Hematopoietic multipotent progenitor cell treated with erythropoietin and hydrocortisone succinate and interleukin-3 and kit ligand, for 6 days (in vitro differentiated cells): ENCODE data around the gene LGMN.
"Not testable (repeated sequence)": the region's sequence is repeated elsewhere in the genome, so short reads cannot be mapped to it uniquely, and the experiment has no call there.

Experiments
- DNase-seq: peaks from one replicate; pipeline ENCODE4 v3.0.0-alpha.2; 2015

Gene LGMN

DNA sequence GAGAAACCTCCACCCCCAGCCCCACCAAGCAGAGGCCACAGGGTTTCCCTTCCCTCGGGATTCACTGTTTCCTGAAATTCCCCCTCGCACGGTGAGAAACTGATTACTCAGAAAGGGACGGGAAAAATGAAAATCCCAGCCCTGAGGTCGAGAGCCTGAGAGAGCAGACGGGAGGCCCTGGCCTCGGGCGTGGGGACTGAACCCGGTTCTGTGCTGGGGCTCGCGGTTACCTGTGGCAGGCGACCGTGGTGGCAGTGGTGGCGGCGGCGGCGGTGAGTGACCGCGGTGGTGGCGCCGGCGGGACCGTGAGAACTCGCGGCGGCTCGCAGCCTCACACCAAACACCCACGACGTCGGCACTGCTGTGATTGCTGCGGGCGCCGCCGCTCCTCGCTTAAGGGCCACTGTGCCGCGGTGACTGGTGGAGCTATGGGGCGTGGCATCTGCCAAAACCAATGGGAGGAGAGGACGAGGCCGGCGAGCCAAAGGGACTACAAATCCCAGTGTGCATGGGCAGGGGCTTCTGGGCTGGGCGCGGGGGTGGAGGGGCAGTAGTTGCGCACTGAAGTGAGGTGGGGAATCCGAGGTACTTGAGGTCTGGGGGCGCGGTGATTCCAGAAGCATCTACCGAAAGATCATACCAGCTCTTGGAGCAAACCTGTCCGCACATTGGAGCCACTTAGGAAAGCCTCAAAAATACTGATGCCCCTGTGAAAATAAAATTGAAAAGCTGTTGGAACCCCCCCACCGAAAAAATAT is at the start of gene LGMN:
LGMN (minus strand) TSS at position 369 of the 758 bp plus-strand sequence. CDS start 15,841 bp downstream, outside the sequence.
- DNase-seq: peak; percentile 72

DNA sequence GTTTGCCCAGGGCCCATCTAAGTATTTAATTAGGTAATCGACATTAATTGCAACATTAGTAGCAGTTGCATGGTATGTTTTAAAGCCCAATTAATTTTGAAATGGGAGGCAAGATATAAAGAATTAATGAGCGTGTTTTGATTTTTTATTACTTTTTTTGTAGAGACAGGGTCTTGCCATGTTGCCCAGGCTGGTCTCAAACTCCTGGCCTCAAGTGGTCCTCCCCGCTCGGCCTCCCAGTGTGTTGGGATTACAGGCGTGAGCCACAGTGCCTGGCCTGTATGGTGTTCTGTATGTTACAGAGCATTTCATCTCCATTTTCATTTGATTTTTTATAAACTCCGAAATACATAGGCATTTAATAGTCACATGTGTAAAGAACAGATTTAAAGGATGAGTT is 46.5 kb upstream of the LGMN start:
- DNase-seq: no peak

DNA sequence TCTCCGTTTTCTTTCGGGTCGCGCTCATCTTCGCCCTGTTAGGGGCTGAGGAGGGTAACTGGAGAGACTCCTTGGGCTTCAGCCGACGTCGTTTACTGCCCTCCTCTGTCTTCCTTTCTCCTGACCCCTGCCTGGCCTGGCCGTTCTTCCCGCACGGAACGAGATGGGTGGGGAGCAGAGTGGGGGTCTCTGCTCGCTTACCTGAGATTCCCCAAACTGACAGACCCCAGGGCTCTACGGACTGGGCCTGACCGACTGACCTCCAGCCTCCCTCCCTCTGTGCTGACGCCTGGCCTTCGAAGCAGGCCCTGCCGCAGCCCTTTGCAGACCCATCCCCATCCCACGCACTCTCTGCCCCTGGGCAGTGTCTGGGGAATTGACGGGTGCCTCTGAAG is 46.1 kb upstream of the LGMN start:
- no peak for DNase-seq

DNA sequence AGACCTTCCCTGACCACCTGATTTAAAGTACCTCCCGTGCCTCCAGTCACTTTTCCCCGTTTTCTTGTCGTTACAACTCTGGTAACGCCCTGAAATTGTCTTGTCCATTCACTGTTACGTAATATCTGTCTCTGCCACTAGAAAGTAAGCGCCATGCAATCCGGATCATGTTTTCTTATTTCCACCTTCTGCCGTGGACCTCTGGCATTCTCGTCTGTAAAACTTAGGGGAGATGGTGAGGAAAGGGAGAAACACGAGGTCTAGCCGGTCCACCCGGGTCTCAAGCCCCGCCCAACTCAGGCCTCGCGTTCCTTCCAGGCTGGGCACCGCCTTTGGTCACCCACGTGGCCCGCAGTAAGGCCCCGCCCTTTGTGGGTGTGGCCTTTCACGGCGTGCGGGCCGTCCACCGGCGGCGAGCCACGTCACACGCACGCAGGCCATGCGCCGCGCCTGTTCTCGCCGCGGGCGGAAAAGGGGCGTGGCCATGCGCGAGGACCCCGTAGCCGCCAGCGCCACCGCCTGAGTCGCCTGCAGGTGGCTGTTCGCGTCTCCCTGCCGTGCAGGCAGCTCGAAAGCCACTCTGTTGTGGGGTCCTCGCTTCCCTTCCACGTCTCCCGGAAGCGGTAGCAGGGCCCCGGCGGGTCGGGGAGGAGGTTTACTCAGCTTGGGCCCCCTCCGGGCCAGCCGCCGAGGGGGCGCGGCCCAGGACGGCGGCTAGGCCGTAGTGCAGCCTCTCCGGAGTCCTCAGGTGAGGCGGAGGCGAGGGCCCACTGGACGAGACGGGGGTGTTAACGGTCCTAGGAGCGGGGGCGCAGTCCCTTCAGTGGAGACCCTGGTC is 45.5 kb upstream of the LGMN start, which contains the start of gene GOLGA5:
GOLGA5 (plus strand) TSS at position 597 of the 838 bp plus-strand sequence. CDS start 3,133 bp downstream, outside the sequence.
- peak; percentile 99 for DNase-seq

DNA sequence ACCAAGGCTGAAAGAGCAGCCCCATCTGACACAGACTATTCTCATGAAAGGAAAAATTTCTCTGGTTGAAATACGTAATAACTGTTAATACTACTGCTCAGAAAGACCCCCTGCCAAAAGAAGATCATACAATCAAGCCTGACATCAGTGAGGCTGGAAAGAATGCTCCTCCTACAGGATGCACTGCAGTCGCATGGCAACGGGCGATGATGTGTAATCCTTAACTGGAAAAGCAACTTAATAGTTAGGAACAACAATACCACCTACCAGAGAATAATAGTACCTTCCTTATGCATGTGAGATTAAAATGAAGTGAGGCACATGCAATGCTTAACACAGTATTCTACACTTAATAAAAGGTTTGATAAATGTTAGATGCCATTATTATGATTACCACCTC is 44.5 kb upstream of the LGMN start:
- DNase-seq: no peak

DNA sequence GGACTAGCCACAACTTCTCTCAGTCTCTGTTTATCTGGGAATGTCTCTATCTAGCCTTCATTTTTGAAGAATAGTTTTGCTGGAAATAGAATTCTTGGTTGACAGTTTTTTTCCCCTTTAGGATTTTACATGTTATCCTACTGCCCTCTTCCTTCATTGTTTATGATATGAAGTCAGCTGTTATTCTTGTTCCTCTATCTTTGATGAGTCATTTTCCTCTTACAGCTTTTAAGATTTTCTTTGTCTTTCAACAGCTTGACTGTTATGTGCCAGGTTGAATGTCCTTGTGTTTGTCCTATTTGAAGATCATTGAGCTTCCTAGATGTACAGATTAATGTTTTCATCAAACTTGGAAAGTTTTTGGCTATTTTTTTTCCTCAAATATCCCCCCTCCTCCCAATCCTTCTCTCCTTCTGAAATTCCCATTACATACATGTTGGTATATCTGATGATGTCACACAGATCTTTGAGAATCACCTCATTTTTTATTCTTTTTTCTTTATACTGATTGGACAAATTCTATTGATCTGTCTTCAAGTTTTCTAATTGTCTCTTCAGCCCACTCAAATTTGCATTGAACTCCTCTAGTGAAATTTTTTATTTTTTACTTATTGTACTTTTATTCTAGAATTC is 41.1 kb upstream of the LGMN start:
- DNase-seq: peak; percentile 34

DNA sequence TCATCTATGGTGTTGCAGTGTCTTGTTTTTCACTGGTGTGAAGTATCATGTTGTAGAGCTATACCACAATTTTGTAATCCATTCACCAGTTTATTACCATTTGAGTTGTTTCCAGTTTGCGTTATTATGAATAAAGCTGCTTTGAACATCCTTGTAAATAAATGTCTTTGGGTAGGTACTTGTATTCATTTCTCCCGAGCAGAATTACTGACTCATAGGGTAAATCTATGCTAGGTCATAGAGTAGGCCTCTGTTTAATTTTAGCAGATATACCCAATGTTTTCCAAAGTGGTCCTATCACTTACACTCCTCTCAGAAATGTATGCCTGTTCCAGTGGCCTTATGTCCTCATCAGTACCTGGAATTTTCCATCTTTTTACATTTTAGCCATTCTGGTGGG is 39.1 kb upstream of the LGMN start:
- no peak for DNase-seq

DNA sequence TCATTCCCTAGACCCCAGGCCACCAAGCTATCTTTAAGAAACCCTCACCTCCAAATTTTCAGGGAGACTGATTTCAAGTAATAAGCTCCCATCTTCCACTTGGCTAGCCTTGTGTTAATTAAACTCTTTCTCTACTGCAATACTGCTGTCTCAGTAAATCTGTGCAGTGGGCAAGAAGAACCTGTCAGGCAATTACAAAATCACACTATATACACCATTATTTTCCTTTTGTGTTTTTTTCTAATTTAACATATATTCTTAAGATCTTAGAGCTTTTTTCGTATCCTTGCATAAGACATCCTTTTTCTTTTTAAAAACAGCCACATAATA is 38.0 kb upstream of the LGMN start:
- DNase-seq: no peak

DNA sequence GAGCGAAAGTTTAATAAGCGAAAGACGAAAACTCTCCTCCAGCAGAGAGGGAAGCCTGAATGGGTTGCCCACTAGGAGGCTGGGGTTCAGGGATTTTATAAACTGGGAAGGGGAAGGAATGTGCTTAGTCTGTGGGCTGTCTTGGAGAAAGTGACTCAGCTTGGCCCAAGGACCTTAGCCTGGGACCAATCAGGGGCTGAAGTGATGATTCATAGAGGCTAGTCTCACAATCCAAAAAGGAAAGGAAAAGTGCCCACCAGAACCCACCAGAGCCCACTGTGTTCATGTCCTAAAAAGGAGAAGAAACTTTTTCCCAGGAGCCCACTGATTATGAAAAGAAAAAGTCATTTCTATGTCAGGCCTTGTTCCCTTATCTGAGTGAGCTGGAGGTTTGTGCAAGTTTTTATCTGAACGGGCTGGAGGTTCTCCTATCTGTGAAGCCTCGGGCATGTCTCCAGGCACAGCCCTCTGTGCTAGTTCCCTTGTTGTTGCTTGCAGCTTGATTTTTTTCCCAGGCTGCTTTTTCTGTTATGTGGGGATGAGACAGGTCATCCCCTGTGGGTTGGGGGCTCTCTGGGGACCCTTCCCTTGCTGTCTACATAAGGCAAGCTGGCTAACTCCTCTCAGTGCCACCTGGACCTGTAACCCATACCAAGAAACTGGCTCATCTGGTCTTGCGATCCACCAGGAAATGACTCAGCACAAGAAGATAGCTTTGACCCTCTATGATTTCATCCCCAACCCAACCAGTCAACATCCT is 37.4 kb upstream of the LGMN start:
- peak; percentile 91 for DNase-seq

DNA sequence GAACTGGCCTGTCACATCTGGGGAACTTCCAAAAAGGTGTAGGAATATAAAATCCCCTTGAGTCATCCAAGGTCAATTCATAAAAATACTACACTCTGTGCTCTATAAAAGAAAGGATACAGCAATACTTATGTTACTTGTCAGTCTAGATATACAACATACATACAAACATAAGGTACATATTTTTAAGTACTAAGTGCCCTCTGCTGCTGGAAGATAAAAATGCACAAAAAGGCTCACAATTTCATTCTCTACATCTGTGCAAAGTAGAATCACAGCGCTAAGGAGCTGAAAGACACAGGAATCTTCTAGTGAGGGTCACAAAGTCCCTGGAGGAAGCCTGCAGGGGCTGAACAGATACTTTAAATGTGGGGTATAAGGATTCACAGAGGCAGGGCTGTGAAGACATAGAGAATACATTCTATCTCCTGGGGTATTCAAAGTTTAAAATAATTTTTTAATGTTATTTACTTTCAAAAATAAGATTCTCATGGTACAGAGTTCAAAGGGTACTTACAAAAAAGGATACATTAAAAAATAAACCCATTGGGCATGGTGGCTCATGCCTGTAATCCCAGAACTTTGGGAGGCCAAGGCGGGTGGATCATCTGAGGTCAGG is 35.5 kb upstream of the LGMN start:
- peak; percentile 79 for DNase-seq

DNA sequence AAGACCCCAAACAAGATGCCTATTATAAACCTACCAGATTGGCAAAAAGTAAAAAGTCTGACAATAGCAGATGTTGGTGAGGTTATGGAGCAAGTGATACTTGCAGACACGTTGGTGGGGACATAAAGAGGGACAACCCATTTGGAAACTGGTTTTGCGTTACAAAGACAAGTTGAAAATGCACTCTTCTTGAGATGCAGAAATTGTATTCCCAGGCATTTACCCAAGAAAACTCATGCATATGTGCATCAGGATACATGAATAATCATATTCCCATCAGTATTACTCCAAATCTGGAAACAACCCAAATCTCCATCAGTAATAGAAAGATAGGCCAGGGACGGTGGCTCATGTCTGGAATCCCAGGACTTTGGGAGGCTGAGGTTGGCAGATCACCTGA is 32.9 kb upstream of the LGMN start:
- no peak for DNase-seq

DNA sequence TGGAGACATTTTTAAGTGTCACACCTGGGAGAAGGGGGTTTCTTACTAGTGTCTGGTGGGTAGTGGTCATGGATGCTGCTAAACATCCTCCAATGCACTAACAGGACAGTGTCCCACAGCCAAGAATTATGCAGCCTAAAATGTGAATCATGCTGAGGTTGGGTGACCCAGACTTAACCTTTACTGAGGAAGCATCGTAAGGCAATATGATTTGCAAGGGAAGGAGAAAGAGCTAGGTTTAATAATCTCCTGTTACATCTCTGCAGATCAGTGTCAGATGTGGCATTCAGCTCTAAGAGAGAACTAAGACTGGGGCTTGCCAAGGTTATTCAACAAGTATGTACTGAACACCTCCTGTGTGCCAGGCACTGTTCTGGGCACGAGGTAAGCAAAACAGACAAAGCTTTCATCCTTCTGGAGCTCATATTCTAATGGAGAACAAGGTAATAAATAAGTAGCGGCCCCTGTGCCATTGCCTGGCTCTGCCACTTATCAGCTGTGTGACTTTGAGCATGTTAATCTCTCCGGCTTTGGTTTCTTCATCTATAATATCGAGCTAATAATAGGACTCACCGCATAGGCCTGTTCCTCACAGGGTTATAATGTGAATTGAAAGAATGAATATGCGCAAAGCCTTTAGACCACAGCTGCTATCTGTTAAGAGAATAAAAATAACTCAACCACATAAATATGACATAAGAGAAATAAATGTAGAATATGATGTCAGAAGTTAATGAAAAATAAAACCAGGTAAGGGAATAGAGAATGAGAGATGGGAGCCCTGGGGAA is 32.2 kb upstream of the LGMN start:
- no peak for DNase-seq

DNA sequence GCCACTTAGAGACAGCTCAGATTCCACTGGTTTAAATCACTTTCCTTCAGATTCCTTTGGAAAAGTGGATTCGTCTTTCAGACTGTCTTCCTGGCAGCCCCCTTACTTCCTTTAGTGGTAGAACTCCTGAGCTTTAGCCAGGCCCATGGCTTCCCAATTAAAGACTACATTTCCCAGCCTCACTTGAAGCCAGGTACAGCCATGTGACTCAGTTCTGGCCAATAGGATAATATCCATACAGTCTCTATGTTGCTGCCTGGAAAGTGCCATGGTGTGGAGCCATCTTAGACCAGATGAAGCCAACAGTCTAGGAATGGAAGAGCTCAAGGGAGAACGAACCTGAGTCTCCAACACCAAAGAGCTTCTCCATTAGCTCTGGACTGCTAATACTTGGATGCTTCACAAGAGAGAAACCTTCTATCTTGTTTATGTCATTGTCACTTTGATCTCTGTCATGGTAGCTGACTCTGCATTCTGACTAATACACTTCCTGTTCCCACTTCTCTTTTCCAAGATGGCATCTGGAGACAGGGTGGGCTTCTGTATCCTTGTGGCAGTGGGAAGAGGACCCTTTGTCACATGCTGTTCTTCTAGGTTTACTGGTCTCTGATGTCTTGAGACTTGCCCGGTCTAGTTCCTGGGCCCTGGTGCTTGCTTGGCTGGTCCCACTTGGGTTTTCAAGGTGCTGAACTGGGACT is 30.6 kb upstream of the LGMN start:
- not testable (repeated sequence) for DNase-seq

DNA sequence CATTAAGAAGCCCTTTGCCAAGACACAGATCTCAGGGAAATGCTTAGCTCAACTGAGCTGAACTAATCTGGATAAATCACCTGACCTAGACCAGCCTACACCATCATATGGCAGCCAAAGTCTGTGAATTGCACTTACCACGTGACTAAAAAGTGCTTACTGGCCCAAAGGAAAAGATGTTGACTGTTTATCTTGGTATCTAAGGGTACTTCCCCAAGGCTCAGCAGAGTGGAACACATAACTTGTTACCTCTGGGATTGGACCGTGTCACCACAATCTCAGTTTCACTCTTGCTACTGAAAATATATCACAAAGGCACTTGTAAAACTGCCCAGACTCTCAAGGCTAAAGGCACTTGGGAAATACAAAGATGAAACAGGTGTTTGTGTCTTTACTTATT is 26.9 kb upstream of the LGMN start:
- DNase-seq: peak; percentile 10

DNA sequence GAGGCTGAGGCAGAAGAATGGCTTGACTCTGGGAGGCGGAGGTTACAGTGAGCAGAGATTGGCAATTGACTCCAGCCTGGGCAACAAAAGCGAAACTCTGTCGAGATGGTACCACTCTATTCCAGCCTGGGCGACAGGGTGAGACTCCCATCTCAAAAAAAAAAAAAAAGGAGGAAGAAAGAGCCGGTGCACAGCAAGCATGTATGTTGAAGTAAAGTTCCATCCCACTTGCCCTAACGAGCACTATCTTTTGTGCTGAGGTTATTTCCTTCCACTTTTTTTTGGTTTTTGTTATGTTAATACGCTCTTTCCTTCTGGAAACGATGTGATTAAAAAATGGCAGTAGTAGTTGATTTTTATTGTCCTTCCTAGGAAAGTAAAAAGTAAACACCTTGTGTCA is 26.1 kb upstream of the LGMN start:
- DNase-seq: no peak

DNA sequence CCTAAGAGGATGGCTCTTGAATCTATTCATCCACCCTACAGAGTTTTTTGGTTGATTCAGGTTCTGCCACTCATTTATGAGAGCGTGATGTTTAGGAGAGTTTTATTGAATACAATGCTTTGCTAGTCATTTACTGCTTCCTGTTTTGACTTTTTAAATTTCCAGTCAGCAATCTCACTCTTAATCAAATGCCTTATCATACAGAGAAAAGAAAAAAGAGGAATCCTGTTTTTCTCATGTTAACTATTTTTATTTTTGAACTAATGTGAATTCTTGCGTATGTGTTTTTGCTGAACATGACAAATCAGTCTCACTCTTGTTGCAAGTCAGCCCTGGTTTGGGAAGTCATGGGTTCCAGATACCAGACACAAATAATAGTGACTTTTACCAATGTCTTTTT is 22.1 kb upstream of the LGMN start:
- no peak for DNase-seq

DNA sequence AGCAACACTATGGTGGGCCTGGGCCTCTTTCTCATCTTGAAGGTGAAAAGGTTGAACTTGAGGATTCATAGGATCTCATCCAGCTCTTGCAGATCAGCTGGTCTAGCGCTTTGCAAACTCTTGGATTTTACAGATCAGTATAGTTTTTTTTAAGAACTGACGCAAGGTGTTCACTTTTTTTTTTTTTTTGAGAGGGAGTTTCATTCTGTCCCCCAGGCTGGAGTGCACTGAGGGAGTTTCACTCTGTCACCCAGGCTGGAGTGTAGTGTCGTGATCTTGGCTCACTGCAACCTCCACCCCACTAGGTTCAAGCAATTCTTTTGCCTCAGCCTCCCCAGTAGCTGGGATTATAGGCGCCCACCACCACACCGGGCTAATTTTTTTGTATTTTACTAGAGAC is 20.4 kb upstream of the LGMN start:
- no peak for DNase-seq

DNA sequence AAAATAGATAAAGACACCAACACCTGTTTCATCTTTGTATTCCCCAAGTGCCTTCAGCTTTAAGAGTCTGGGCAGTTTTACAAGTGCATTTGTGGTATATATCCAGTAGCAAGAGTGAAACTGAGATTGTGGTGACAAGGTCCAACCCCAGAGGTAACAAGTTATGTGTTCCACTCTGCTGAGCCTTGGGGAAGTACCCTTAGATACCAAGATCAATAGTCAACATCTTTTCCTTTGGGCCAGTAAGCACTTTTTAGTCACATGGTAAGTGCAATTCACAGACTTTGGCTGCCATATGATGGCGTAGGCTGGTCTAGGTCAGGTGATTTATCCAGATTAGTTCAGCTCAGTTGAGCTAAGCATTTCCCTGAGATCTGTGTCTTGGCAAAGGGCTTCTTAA is 19.8 kb upstream of the LGMN start:
- not testable (repeated sequence) for DNase-seq

DNA sequence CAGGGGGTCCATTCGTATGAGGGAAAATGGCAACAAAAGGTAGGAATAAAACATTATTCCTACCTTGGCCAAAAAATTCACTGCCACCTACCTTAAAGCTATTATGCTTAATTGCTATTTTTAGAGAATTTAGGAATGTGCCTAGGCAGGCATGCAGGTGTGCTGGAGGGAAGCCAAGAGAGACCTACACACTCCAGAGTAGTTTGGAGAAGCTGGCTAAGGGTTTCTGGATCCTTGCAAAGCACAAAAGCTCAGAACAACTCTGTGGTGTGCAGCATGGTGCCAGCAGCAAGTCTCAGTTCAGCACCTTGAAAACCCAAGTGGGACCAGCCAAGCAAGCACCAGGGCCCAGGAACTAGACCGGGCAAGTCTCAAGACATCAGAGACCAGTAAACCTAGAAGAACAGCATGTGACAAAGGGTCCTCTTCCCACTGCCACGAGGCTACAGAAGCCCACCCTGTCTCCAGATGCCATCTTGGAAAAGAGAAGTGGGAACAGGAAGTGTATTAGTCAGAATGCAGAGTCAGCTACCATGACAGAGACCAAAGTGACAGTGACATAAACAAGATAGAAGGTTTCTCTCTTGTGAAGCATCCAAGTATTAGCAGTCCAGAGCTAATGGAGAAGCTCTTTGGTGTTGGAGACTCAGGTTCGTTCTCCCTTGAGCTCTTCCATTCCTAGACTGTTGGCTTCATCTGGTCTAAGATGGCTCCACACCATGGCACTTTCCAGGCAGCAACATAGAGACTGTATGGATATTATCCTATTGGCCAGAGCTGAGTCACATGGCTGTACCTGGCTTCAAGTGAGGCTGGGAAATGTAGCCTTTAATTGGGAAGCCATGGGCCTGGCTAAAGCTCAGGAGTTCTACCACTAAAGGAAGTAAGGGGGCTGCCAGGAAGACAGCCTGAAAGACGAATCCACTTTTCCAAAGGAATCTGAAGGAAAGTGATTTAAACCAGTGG is 15.5 kb upstream of the LGMN start:
- not testable (repeated sequence) for DNase-seq

DNA sequence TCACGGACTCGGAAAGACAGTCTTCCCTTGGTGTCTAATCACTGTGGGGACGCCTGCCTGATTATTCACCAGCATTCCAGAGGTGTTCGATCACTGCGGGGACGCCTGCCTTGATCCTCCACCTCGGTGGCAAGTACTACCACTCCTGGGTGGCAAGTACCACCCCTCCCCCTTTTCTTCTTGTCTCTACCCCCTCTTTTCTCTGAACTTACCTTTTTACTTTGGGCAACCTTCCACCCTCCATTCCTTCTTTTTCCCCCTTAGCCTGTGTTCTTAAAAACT is 12.0 kb upstream of the LGMN start:
- no peak for DNase-seq
